Bronchial epithelial cell (primary cell): ENCODE measurements around the gene LCA5. TPM values are rescaled to one million over a fixed set of nuclear protein-coding genes. Genes with fewer than 3 reads are reported as not detected.
A peak's percentile ranks its signal among the peaks of the same experiment; 100 is the strongest.

Experiments
- DNase-seq: peaks from one replicate; pipeline ENCODE4 v3.0.0-alpha.2; 2010; ENCODE audit warnings: low read depth
- FAIRE-seq: peaks from 2 replicates; lab custom pipeline; 2011; peaks lifted over from hg19 to GRCh38; lab: Jason Lieb, UNC
- H3K27me3 ChIP-seq: 2 replicates; pipeline ENCODE4 v1.5.1; 2011; ENCODE audit warnings: low read length; ENCODE audit not compliant: control insufficient read depth, insufficient read depth
- H3K36me3 ChIP-seq: 2 replicates; pipeline ENCODE4 v1.5.1; 2011; ENCODE audit warnings: low read length; ENCODE audit not compliant: control insufficient read depth, insufficient read depth
- H3K4me3 ChIP-seq: 2 replicates; pipeline ENCODE4 v1.5.1; 2011; ENCODE audit warnings: mild to moderate bottlenecking, low read depth, low read length, control low read depth
- CTCF ChIP-seq: IDR thresholded peaks from 2 replicates; pipeline ENCODE4 v1.5.1; 2011; ENCODE audit warnings: mild to moderate bottlenecking, moderate library complexity, low read length, control low read depth, inconsistent platforms; ENCODE audit not compliant: insufficient read depth, severe bottlenecking
- total RNA-seq: library from RNA; depleted of rRNA; stranded (reverse); fragments of >200 nt; gene quantifications from 2 replicates; pipeline ENCODE4 v1.2.1, GENCODE V29; 2014

LCA5 gene
- total RNA-seq, 1 donor from 2014 or later: 2.9 TPM

DNA sequence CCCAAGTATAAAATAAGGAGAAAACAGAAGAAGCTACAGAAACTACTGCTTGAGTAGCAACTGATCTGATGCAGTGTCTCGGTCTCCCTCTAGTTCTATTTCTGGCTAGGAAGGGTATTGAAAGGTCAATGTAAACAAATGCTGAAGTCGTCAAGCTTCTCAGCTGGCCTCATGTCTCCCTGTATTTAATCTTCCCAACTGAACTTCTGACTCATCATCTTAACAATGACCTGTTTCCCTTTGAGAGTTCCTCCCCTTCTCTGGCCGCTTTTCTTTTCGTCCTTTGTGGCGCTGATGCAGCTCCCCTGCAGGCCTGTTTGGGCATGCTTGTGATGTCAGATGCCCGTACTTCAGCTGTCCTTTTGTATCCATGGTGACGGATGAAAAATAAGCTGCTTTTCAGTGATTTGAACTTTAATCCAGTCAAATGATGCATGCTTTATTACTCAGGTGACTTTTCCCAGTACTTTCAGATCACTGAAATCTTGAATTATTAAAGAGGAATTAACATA is 7.8 kb upstream of the LCA5 start:
- no peak overlapping the region for H3K4me3 ChIP-seq
- no peaks in the 10 kb centered on the region for H3K27me3 ChIP-seq
- peak; percentile 100 for DNase-seq
- TF ChIP-seq CTCF: peak; percentile 39
- no peaks in the 10 kb centered on the region for H3K36me3 ChIP-seq
- peak; percentile 99 for FAIRE-seq

GRCh38 chr6:79544299-79544927 is 7.2 kb upstream of the LCA5 start:
- Histone ChIP-seq H3K4me3 (no peak overlapping the region), H3K36me3 (no peaks in the 10 kb centered on the region), H3K27me3 (no peaks in the 10 kb centered on the region)
- no peak for TF ChIP-seq CTCF
- DNase-seq (no peak), FAIRE-seq (no peak)

- no peak for TF ChIP-seq CTCF
- Histone ChIP-seq H3K36me3 (no peaks in the 10 kb centered on the region), H3K27me3 (no peaks in the 10 kb centered on the region), H3K4me3 (no peak overlapping the region)
- FAIRE-seq (no peak), DNase-seq (no peak)
Measured at GRCh38 chr6:79543886-79544285, 6.7 kb upstream of the LCA5 start.

- FAIRE-seq (no peak), DNase-seq (no peak)
- TF ChIP-seq CTCF: no peak
- Histone ChIP-seq H3K27me3 (no peaks in the 10 kb centered on the region), H3K4me3 (no peak overlapping the region), H3K36me3 (no peaks in the 10 kb centered on the region)
Measured at GRCh38 chr6:79543411-79543810, 6.2 kb upstream of the LCA5 start.

DNA sequence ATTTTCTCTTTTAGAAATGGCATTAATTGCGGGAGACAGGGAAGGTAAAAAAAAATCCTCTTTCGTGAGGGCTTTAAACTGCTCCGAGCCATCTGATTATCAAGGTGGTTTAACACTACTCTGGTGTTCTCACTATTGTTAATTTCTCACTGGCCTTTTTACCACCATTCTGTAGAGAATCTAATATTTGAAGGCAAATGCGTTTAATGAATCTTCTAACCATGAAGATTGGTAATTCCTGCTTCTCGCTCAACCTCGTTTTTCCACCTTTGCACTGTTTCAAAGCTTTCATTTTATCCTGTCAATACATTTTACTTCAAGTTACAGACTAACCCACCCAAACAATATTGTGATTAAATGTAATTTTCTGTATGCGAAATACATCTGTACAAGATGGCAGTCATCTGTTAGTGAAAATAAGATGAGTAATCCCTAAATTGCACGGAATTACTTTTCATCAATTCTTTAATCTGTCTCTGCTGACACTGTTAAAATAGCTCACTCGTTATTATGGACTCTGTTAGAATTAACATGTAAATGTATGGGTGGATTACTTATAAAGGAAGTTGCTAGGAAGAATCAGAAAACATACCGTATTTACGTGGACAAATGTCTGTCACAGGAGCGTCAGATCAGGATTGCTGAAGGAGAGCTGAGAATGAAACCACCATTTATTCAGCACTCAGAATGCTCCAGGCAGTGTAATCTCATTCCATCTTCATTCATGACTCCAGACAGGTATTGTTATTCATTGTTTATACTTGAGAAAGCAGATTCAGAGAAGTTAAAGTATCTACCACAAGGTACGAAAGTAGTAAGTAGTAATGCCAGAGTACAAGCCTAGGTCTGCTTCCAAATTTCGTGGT is 1.1 kb upstream of the LCA5 start:
- FAIRE-seq (no peak), DNase-seq (peak; percentile 73)
- Histone ChIP-seq H3K27me3 (no peaks in the 10 kb centered on the region), H3K4me3 (peak overlapping the region; percentile 92), H3K36me3 (no peaks in the 10 kb centered on the region)
- no peak for TF ChIP-seq CTCF
